OCI-LY7 (cell line): ENCODE data around the gene DOCK7. TPM values are rescaled to one million over a fixed set of nuclear protein-coding genes. Genes with fewer than 3 reads are reported as not detected.
"Not testable (repeated sequence)": the region's sequence is repeated elsewhere in the genome, so short reads cannot be mapped to it uniquely, and the experiment has no call there.

Source experiments
- BruUV-seq: library from RNA; stranded (reverse); fragments of 400-500 nt; replicated peaks from 2 replicates; lab custom pipeline; 2021; lab: Mats Ljungman, UMichigan
- CTCF ChIA-PET: fragments of 300-600 bp; sonication (Branson Sonifier 250); formaldehyde crosslinking; loops from one replicate; lab custom pipeline; 2022; ENCODE audit warnings: antibody characterized with exemption; ENCODE audit not compliant: unreplicated experiment; lab: Charles Lee
- POLR2A ChIA-PET: fragments of 300-600 bp; sonication (Branson Sonifier 250); formaldehyde crosslinking; loops from one replicate; lab custom pipeline; 2022; ENCODE audit warnings: antibody characterized with exemption; lab: Charles Lee
- DNase-seq: peaks from one replicate; pipeline ENCODE4 v3.0.0-alpha.2; 2015; ENCODE audit warnings: low spot score
- H2AFZ ChIP-seq: fragments of 200-600 bp; sonication (generic), shearing (Covaris generic); 2 replicates; pipeline ENCODE4 v1.6.1; 2014; ENCODE audit warnings: mild to moderate bottlenecking, antibody characterized with exemption, low read length, moderate library complexity
- H3K27ac ChIP-seq: fragments of 200-600 bp; sonication (generic); 2 replicates; pipeline ENCODE4 v1.5.1; 2014; ENCODE audit warnings: mixed run types, low read depth, mild to moderate bottlenecking, moderate library complexity, low read length, inconsistent platforms; ENCODE audit not compliant: poor library complexity, severe bottlenecking
- H3K36me3 ChIP-seq: fragments of 200-600 bp; sonication (generic); 2 replicates; pipeline ENCODE4 v1.6.1; 2014; ENCODE audit warnings: mild to moderate bottlenecking, antibody characterized with exemption, low read length, moderate library complexity, mixed read lengths; ENCODE audit not compliant: insufficient read depth
- H3K4me1 ChIP-seq: fragments of 200-600 bp; sonication (generic); 2 replicates; pipeline ENCODE4 v1.5.1; 2014; ENCODE audit warnings: mild to moderate bottlenecking, low read length; ENCODE audit not compliant: insufficient read depth, poor library complexity, severe bottlenecking
- H3K4me2 ChIP-seq: fragments of 200-600 bp; sonication (generic); 2 replicates; pipeline ENCODE4 v1.6.1; 2014; ENCODE audit warnings: mild to moderate bottlenecking, low read length
- H3K4me3 ChIP-seq: fragments of 200-600 bp; sonication (generic); 2 replicates; pipeline ENCODE4 v1.5.1; 2014; ENCODE audit warnings: mild to moderate bottlenecking, low read depth, low read length; ENCODE audit not compliant: poor library complexity, severe bottlenecking
- H3K79me2 ChIP-seq: fragments of 200-600 bp; sonication (generic); 2 replicates; pipeline ENCODE4 v1.6.1; 2016; ENCODE audit warnings: low read depth, mild to moderate bottlenecking, low read length, moderate library complexity, mixed read lengths; ENCODE audit not compliant: insufficient read depth
- H3K9me2 ChIP-seq: fragments of 200-600 bp; sonication (generic); 2 replicates; pipeline ENCODE4 v1.6.1; 2016; ENCODE audit warnings: mild to moderate bottlenecking, low read length, mixed read lengths; ENCODE audit not compliant: insufficient read depth
- H3K9me3 ChIP-seq: fragments of 200-600 bp; sonication (generic); 2 replicates; pipeline ENCODE4 v1.6.1; 2014; ENCODE audit warnings: mild to moderate bottlenecking, mixed run types, low read length, mixed read lengths
- H4K20me1 ChIP-seq: fragments of 200-600 bp; sonication (generic); 2 replicates; pipeline ENCODE4 v1.6.1; 2014; ENCODE audit warnings: mild to moderate bottlenecking, antibody characterized with exemption, low read length, moderate library complexity, mixed read lengths; ENCODE audit not compliant: insufficient read depth
- CTCF ChIP-seq: fragments of 200-600 bp; sonication (generic); conservative IDR thresholded peaks from 2 replicates; pipeline ENCODE4 v1.5.1; 2014; ENCODE audit warnings: mild to moderate bottlenecking, antibody characterized with exemption, low read length, moderate library complexity, mixed read lengths
- EZH2phosphoT487 ChIP-seq: fragments of 200-600 bp; sonication (generic); IDR thresholded peaks from 2 replicates; pipeline ENCODE4 v1.6.1; 2018; ENCODE audit warnings: low read depth, borderline replicate concordance, mild to moderate bottlenecking, mixed run types, antibody characterized with exemption, low read length, moderate library complexity, mixed read lengths
- intact Hi-C: fragments of 100-400 bp; cut with micrococcal nuclease; formaldehyde crosslinking; loops from one replicate; pipeline ENCODE4 v1.10.0; 2022; ENCODE audit not compliant: unreplicated experiment
- total RNA-seq, 2 experiments: library from RNA; depleted of rRNA in 1 of 2; stranded (reverse); fragments of >200 nt in 1 of 2; shearing (Covaris generic) in 1 of 2; gene quantifications; 2 replicates each; pipeline ENCODE4 v1.2.3, GENCODE V29; 2014 to 2022

The DOCK7 gene
- total RNA-seq, 2 experiments from 2014 or later = 19.5 to 20.3 TPM

- Histone ChIP-seq H2AFZ (peak overlapping the region; percentile 96; the same call in 1 of the 2 replicates), H3K4me3 (peak overlapping the region; percentile 72), H3K36me3 (no peaks in the 10 kb centered on the region), H3K9me3 (no peaks in the 10 kb centered on the region), H4K20me1 (peaks cover 8% of the 10 kb centered on the region; the same call in 1 of the 2 replicates), H3K4me1 (peaks cover 15% of the 10 kb centered on the region), H3K79me2 (no peaks in the 10 kb centered on the region), H3K4me2 (peak overlapping the region; percentile 79), H3K27ac (no peak overlapping the region), H3K9me2 (no peaks in the 10 kb centered on the region)
- BruUV-seq = no TSS peak
- intact Hi-C loops = loop anchor here (5.0 to 10.0 kb wide), 2 partner anchors 250 to 1602 kb away; partner anchors contain the start of genes NFIA and USP1
- CTCF ChIA-PET = no interaction called here
- TF ChIP-seq CTCF (no peak), EZH2phosphoT487 (no peak)
- POLR2A ChIA-PET = no interaction called here
- no peak for DNase-seq
Measured at GRCh38 chr1:62686822-62687221, 1.4 kb downstream of the DOCK7 start.

GRCh38 chr1:62685431-62685859, 2.7 kb downstream of the DOCK7 start:
- Histone ChIP-seq H2AFZ (no peak overlapping the region), H3K36me3 (no peaks in the 10 kb centered on the region), H3K4me2 (no peak overlapping the region), H4K20me1 (peaks cover 8% of the 10 kb centered on the region; the same call in 1 of the 2 replicates), H3K9me3 (no peaks in the 10 kb centered on the region), H3K4me1 (peaks cover 15% of the 10 kb centered on the region), H3K79me2 (no peaks in the 10 kb centered on the region), H3K4me3 (no peak overlapping the region), H3K27ac (no peak overlapping the region), H3K9me2 (no peaks in the 10 kb centered on the region)
- no TSS peak for BruUV-seq
- DNase-seq = no peak
- CTCF ChIA-PET = no interaction called here
- POLR2A ChIA-PET = no interaction called here
- TF ChIP-seq CTCF (no peak), EZH2phosphoT487 (no peak)
- intact Hi-C loops = loop anchor here (5.0 to 10.0 kb wide), 2 partner anchors 248 to 1601 kb away; partner anchors contain the start of genes NFIA and USP1

GRCh38 chr1:62682531-62682930, 5.7 kb downstream of the DOCK7 start:
- Histone ChIP-seq H3K27ac (no peak overlapping the region), H3K9me3 (no peaks in the 10 kb centered on the region), H3K4me1 (peaks cover 10% of the 10 kb centered on the region), H3K79me2 (no peaks in the 10 kb centered on the region), H2AFZ (no peak overlapping the region), H3K4me3 (no peak overlapping the region), H3K4me2 (no peak overlapping the region), H4K20me1 (peaks cover 8% of the 10 kb centered on the region; the same call in 1 of the 2 replicates), H3K36me3 (no peaks in the 10 kb centered on the region), H3K9me2 (no peaks in the 10 kb centered on the region)
- ChIA-PET POLR2A (no interaction called here), CTCF (no interaction called here)
- TF ChIP-seq CTCF (no peak), EZH2phosphoT487 (no peak)
- no peak for DNase-seq
- intact Hi-C loops = loop anchor here (10.0 kb wide), 1 partner anchor 1598 kb away; the partner anchor contains the start of gene NFIA
- BruUV-seq = no TSS peak

GRCh38 chr1:62680992-62681391, 7.2 kb downstream of the DOCK7 start:
- CTCF ChIA-PET, H3K79me2 ChIP-seq, H3K4me1 ChIP-seq, H3K27ac ChIP-seq, H3K9me3 ChIP-seq, H4K20me1 ChIP-seq, BruUV-seq, H3K4me2 ChIP-seq, POLR2A ChIA-PET, DNase-seq, H3K9me2 ChIP-seq, H2AFZ ChIP-seq, H3K4me3 ChIP-seq, H3K36me3 ChIP-seq: not testable (repeated sequence)
- intact Hi-C loops = loop anchor here (10.0 kb wide), 1 partner anchor 1596 kb away; the partner anchor contains the start of gene NFIA
